OCI-LY3 (cell line): ENCODE measurements around the gene FBXW7.

ENCODE experiments used
- EZH2phosphoT487 ChIP-seq: fragments of 200-600 bp; shearing (Covaris generic); IDR thresholded peaks from 2 replicates; pipeline ENCODE4 v1.6.1; 2018; ENCODE audit warnings: antibody characterized with exemption, mixed run types, low read depth
- TF ChIP-seq, protein P1 (sequence below): fragments of 200-600, 300-600 bp; sonication (generic); IDR thresholded peaks from 2 replicates; pipeline ENCODE4 v1.5.1; 2014; ENCODE audit warnings: antibody characterized with exemption, low read length, low read depth

DNA sequence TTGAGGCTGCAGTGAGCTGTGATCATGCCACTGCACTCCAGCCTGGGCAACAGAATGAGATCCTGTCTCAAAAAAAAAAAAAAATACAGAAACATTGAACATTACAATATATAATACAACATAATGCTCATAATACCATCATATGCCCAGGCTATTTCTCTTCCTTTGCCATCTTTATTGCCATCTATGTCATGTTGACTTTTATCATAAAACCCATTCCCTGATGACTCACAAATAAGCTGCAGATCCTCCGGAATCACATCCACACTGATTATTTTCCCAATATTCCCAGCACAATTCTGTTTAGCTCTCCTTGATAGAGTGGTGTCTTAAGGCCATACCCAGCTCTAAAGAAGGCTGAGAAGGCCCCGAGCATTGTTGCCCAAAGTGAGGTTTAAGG lies 9.2 kb upstream of the FBXW7 start:
- TF ChIP-seq, protein P1, sequence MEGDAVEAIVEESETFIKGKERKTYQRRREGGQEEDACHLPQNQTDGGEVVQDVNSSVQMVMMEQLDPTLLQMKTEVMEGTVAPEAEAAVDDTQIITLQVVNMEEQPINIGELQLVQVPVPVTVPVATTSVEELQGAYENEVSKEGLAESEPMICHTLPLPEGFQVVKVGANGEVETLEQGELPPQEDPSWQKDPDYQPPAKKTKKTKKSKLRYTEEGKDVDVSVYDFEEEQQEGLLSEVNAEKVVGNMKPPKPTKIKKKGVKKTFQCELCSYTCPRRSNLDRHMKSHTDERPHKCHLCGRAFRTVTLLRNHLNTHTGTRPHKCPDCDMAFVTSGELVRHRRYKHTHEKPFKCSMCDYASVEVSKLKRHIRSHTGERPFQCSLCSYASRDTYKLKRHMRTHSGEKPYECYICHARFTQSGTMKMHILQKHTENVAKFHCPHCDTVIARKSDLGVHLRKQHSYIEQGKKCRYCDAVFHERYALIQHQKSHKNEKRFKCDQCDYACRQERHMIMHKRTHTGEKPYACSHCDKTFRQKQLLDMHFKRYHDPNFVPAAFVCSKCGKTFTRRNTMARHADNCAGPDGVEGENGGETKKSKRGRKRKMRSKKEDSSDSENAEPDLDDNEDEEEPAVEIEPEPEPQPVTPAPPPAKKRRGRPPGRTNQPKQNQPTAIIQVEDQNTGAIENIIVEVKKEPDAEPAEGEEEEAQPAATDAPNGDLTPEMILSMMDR = no peak
- no peak for TF ChIP-seq EZH2phosphoT487
